ENCODE measurements around the gene ZNF473. TPM values are rescaled to one million over a fixed set of nuclear protein-coding genes. Genes with fewer than 3 reads are reported as not detected.

The ZNF473 gene
- total RNA-seq, 1 donor from 2014 or later = 2.4 TPM

DNA sequence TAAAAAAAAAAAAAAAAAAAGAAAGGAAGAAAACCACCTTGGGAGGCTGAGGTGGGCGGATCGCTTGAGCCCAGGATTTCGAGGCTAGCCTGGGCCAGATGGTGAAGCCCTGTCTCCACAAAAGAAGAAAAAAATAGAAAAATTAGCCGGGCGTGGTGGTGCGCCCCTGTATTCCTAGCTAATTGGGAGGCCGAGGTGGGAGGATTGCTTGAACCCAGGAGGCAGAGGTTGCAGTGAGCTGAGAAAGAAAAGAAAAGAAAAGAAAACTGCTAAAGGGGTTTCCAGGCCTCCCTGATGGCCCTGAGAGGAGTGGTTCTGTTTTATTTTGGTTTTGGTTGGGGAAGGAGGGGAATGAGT is 723 bp downstream of the ZNF473 start:
- Histone ChIP-seq H3K4me1 (peaks cover 44% of the 10 kb centered on the region), H3K4me3 (peak overlapping the region; percentile 95), H3K27me3 (ENCODE audit: low read depth) (no peaks in the 10 kb centered on the region), H3K9me3 (replicated peaks) (no peaks in the 10 kb centered on the region), H3K27ac (replicated peaks) (no peak overlapping the region), H3K36me3 (peaks cover 13% of the 10 kb centered on the region)
- TF ChIP-seq, protein P1, sequence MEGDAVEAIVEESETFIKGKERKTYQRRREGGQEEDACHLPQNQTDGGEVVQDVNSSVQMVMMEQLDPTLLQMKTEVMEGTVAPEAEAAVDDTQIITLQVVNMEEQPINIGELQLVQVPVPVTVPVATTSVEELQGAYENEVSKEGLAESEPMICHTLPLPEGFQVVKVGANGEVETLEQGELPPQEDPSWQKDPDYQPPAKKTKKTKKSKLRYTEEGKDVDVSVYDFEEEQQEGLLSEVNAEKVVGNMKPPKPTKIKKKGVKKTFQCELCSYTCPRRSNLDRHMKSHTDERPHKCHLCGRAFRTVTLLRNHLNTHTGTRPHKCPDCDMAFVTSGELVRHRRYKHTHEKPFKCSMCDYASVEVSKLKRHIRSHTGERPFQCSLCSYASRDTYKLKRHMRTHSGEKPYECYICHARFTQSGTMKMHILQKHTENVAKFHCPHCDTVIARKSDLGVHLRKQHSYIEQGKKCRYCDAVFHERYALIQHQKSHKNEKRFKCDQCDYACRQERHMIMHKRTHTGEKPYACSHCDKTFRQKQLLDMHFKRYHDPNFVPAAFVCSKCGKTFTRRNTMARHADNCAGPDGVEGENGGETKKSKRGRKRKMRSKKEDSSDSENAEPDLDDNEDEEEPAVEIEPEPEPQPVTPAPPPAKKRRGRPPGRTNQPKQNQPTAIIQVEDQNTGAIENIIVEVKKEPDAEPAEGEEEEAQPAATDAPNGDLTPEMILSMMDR (IDR thresholded peaks at IDR 0.05; ENCODE audit: borderline replicate concordance) = no peak
- intact Hi-C loops (cut with micrococcal nuclease) = no loop called here
- no peak for DNase-seq

DNA sequence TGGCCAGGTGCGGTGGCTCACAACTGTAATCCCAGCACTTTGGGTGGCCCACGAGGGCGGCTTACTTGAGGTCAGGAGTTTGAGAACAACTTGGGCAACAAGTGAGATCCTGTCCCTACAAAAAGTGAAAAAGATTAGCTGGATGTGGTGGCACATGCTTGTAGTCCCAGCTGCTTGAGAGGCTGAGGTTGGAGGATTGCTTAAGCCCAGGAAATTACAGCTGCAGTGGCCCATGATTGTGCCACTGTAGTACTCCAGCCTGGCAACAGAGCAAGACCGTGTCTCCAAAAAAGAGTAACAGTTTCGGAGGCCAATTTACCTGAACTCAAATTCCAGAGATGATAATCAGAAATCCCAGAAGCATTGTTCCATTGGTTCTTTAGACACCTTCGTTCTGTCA is 4.4 kb downstream of the ZNF473 start:
- TF ChIP-seq, protein P1 (IDR thresholded peaks at IDR 0.05; ENCODE audit: borderline replicate concordance) = no peak
- Histone ChIP-seq H3K4me1 (peaks cover 18% of the 10 kb centered on the region), H3K27ac (replicated peaks) (no peak overlapping the region), H3K4me3 (no peak overlapping the region), H3K9me3 (replicated peaks) (no peaks in the 10 kb centered on the region), H3K36me3 (peaks cover 48% of the 10 kb centered on the region), H3K27me3 (ENCODE audit: low read depth) (no peaks in the 10 kb centered on the region)
- intact Hi-C loops (cut with micrococcal nuclease) = no loop called here
- DNase-seq = no peak

DNA sequence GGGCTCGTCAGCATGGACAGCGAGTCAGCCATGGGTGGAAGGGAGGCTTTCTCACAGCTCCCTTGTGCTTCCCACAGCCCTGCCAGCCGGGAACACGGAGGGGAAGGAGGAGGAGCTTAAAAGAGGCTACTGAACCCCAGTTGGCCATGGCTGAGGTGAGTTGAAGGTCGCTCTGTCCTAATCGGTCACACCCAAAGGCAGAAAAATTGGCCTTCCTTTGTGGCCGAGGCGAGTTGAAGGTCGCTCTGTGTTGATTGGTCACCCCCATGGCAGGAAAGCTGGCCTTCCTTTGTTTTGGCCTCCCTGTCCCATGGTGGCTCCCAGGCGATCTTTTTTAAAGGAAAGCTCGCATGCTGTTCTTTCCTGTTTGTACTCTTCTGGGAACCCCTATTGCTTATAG is 5.1 kb downstream of the ZNF473 start:
- Histone ChIP-seq H3K4me3 (no peak overlapping the region), H3K27me3 (ENCODE audit: low read depth) (no peaks in the 10 kb centered on the region), H3K27ac (replicated peaks) (no peak overlapping the region), H3K9me3 (replicated peaks) (no peaks in the 10 kb centered on the region), H3K4me1 (peaks cover 17% of the 10 kb centered on the region), H3K36me3 (peaks cover 53% of the 10 kb centered on the region)
- DNase-seq = no peak
- intact Hi-C loops (cut with micrococcal nuclease) = no loop called here
- TF ChIP-seq, protein P1 (IDR thresholded peaks at IDR 0.05; ENCODE audit: borderline replicate concordance) = no peak

DNA sequence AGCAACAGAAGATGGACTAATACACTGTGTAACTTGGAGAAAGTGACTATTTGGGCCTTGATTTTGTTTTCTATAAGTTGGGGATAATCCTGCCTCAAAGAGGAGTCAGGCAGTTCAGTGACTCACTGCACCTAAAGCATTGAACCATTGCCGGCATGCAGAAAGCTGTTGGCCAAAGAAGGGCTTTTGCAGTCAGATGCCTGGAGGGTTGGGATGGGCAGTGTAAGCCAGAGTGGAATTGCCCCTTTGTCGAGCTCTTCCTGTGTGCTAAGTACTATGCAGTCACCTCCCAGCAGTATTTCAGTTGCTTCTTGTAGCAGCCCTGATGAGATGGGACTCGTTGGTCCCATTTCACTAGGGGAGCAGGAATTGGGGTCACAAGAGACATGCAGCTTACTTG is 11.1 kb downstream of the ZNF473 start:
- TF ChIP-seq, protein P1 (IDR thresholded peaks at IDR 0.05; ENCODE audit: borderline replicate concordance) = no peak
- Histone ChIP-seq H3K27me3 (ENCODE audit: low read depth) (no peaks in the 10 kb centered on the region), H3K36me3 (peaks cover 93% of the 10 kb centered on the region), H3K4me3 (no peak overlapping the region), H3K9me3 (replicated peaks) (peaks cover 4% of the 10 kb centered on the region), H3K4me1 (no peaks in the 10 kb centered on the region), H3K27ac (replicated peaks) (no peak overlapping the region)
- no peak for DNase-seq
- intact Hi-C loops (cut with micrococcal nuclease) = no loop called here

DNA sequence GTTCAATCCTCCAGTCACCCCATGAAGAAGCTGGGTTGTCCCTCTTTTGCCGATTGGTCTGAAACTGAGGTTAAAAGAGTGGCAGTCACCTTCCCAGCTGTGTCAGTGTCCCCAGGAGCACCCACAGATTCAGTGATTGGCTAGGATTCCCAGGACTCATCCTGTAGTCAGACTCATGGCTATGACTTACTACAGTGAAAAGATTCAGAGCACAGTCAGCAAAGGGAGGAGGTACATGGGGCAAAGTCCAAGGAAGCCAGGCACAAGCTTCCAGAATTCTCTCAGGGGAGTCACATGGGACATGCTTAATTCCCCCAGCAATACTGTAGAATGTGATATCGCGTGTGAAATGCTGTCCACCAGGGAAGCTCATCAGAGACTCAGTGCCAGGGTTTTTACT is 14.2 kb downstream of the ZNF473 start:
- H3K27ac ChIP-seq (replicated peaks) = no peak overlapping the region
- H3K4me1 ChIP-seq = no peaks in the 10 kb centered on the region
- H3K4me3 ChIP-seq = no peak overlapping the region
- no peaks in the 10 kb centered on the region for H3K27me3 ChIP-seq (ENCODE audit: low read depth)
- peaks cover 94% of the 10 kb centered on the region for H3K36me3 ChIP-seq
- intact Hi-C loops (cut with micrococcal nuclease) = no loop called here
- TF ChIP-seq, protein P1 (IDR thresholded peaks at IDR 0.05; ENCODE audit: borderline replicate concordance) = no peak
- no peak for DNase-seq
- H3K9me3 ChIP-seq (replicated peaks) = peaks cover 25% of the 10 kb centered on the region

DNA sequence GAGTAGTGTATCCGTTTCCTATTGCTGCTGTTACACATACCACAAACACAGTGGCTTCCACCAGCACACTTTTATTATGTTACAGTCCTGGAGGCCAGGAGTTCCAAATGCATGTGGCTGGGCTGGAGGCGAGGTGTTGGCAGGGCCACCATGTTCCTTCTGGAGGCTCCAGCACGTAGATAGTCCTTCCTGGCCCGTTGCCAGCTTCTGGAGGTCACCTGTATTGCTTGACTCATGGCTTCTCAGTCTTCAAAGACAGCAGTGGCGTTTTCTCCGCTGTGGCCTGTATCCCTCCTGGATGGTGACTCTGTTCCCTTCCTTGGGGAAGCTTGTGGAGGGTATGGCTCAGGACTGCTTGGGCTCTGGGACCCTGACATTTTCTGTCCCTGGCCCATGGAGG is 15.2 kb downstream of the ZNF473 start:
- no peak for DNase-seq
- Histone ChIP-seq H3K9me3 (replicated peaks) (peaks cover 35% of the 10 kb centered on the region), H3K36me3 (peaks cover 96% of the 10 kb centered on the region), H3K27me3 (ENCODE audit: low read depth) (no peaks in the 10 kb centered on the region), H3K4me3 (no peak overlapping the region), H3K27ac (replicated peaks) (no peak overlapping the region), H3K4me1 (no peaks in the 10 kb centered on the region)
- TF ChIP-seq, protein P1 (IDR thresholded peaks at IDR 0.05; ENCODE audit: borderline replicate concordance) = no peak
- intact Hi-C loops (cut with micrococcal nuclease) = no loop called here

Measured in left ventricle myocardium inferior (tissue), 1 donor.